ENCODE measurements around the gene ARG1. TPM values are rescaled to one million over a fixed set of nuclear protein-coding genes. Genes with fewer than 3 reads are reported as not detected.

The ARG1 gene
- total RNA-seq, 1 donor from 2014 or later = 0.89 TPM

Other genes with a start within 250 kb of the ARG1 start
- 12.3 TPM for gene MED23, start 55.0 kb downstream of the ARG1 start, total RNA-seq
- gene ENPP3, start 64.1 kb downstream of the ARG1 start, total RNA-seq = 0.16 TPM
- 0.13 TPM for gene OR2A4, start 128.2 kb downstream of the ARG1 start, total RNA-seq
- not detected for gene CTAGE9, start 137.8 kb downstream of the ARG1 start, total RNA-seq
- 3.3 TPM for gene ENPP1, start 234.8 kb downstream of the ARG1 start, total RNA-seq

Data from cardiac septum (tissue), 1 donor.